Endothelial cell (in vitro differentiated cells): ENCODE data around the gene OVAAL. TPM values are rescaled to one million over a fixed set of nuclear protein-coding genes. Genes with fewer than 3 reads are reported as not detected.

Experiments
- DNase-seq: peaks from one replicate; pipeline ENCODE4 v3.0.0; 2021; ENCODE audit warnings: low spot score
- H3K27ac Mint-ChIP-seq: one replicate; pipeline ENCODE4 v1.8.0; 2021; ENCODE audit warnings: mixed read lengths, inconsistent platforms; ENCODE audit not compliant: unreplicated experiment
- H3K27me3 Mint-ChIP-seq: one replicate; pipeline ENCODE4 v1.8.0; 2021; ENCODE audit warnings: mild to moderate bottlenecking, moderate library complexity, mixed read lengths, inconsistent platforms; ENCODE audit not compliant: unreplicated experiment
- H3K36me3 Mint-ChIP-seq: one replicate; pipeline ENCODE4 v1.8.0; 2021; ENCODE audit warnings: mild to moderate bottlenecking, low read depth, mixed read lengths, inconsistent platforms; ENCODE audit not compliant: unreplicated experiment
- H3K4me1 Mint-ChIP-seq: one replicate; pipeline ENCODE4 v1.8.0; 2021; ENCODE audit warnings: mild to moderate bottlenecking, mixed read lengths, inconsistent platforms; ENCODE audit not compliant: unreplicated experiment
- H3K4me3 Mint-ChIP-seq: one replicate; pipeline ENCODE4 v1.8.0; 2021; ENCODE audit warnings: mild to moderate bottlenecking, mixed read lengths, inconsistent platforms; ENCODE audit not compliant: unreplicated experiment
- H3K9me3 Mint-ChIP-seq: one replicate; pipeline ENCODE4 v1.8.0; 2021; ENCODE audit warnings: mixed read lengths, inconsistent platforms; ENCODE audit not compliant: unreplicated experiment
- total RNA-seq: library from RNA; stranded (reverse); fragmentation: NEBNext Ultra II Directional; extraction: Animal tissue kit (Norgen Biotek cat#: 25700); gene quantifications from one replicate; pipeline ENCODE4 v1.2.1, GENCODE V29; 2021; ENCODE audit not compliant: unreplicated experiment
- TF ChIP-seq, protein P1 (sequence below): fragments of 200-600 bp; sonication (generic); IDR thresholded peaks from one replicate; pipeline ENCODE4 v1.5.0; 2021; ENCODE audit warnings: antibody characterized with exemption; ENCODE audit not compliant: unreplicated experiment

OVAAL gene
- total RNA-seq, 1 donor from 2014 or later = not detected

GRCh38 chr1:180615493-180616290 is 56.9 kb downstream of the OVAAL start:
- H3K4me3 Mint-ChIP-seq = no peak overlapping the region
- DNase-seq = no peak
- no peaks in the 10 kb centered on the region for H3K9me3 Mint-ChIP-seq
- peaks cover 8% of the 10 kb centered on the region for H3K4me1 Mint-ChIP-seq
- H3K36me3 Mint-ChIP-seq = no peaks in the 10 kb centered on the region
- H3K27me3 Mint-ChIP-seq = no peaks in the 10 kb centered on the region
- H3K27ac Mint-ChIP-seq = no peak overlapping the region
- TF ChIP-seq, protein P1, sequence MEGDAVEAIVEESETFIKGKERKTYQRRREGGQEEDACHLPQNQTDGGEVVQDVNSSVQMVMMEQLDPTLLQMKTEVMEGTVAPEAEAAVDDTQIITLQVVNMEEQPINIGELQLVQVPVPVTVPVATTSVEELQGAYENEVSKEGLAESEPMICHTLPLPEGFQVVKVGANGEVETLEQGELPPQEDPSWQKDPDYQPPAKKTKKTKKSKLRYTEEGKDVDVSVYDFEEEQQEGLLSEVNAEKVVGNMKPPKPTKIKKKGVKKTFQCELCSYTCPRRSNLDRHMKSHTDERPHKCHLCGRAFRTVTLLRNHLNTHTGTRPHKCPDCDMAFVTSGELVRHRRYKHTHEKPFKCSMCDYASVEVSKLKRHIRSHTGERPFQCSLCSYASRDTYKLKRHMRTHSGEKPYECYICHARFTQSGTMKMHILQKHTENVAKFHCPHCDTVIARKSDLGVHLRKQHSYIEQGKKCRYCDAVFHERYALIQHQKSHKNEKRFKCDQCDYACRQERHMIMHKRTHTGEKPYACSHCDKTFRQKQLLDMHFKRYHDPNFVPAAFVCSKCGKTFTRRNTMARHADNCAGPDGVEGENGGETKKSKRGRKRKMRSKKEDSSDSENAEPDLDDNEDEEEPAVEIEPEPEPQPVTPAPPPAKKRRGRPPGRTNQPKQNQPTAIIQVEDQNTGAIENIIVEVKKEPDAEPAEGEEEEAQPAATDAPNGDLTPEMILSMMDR = no peak

Other genes with a start within 250 kb of the OVAAL start
- 46.5 TPM for gene ACBD6, start 56.4 kb upstream of the OVAAL start, total RNA-seq
- 71.8 TPM for gene XPR1, start 73.1 kb downstream of the OVAAL start, total RNA-seq